ENCODE data around the gene MTX1.
"Not testable (repeated sequence)": the region's sequence is repeated elsewhere in the genome, so short reads cannot be mapped to it uniquely, and the experiment has no call there.

Gene MTX1

GRCh38 chr1:155246796-155247195, 38.3 kb downstream of the MTX1 start:
- not testable (repeated sequence) for H3K9me3 ChIP-seq (ENCODE audit: control insufficient read depth in 5 of 5, low read length in 5 of 5); H3K4me3 ChIP-seq (ENCODE audit: low read depth in 1 of 5, low read length in 5 of 5); H3K27ac ChIP-seq (ENCODE audit: low read depth, low read length); H3K9ac ChIP-seq (ENCODE audit: low read length in 5 of 5); H3K27me3 ChIP-seq (ENCODE audit: control insufficient read depth in 5 of 5, insufficient read depth in 4 of 5, low read length in 5 of 5)
- H3K4me1 ChIP-seq (ENCODE audit: control insufficient read depth in 5 of 5, insufficient read depth in 5 of 5, low read length in 5 of 5), result peaks cover 5 to 37% (median 23%) of the 10 kb centered on the region in 5 donors
- H3K36me3 ChIP-seq (ENCODE audit: control insufficient read depth in 5 of 5, insufficient read depth in 5 of 5, low read length in 5 of 5), result peaks cover 0 to 16% (median 7%) of the 10 kb centered on the region in 5 donors

- Histone ChIP-seq H3K36me3 (ENCODE audit: control insufficient read depth in 5 of 5, insufficient read depth in 5 of 5, low read length in 5 of 5) (peaks cover 0 to 16% (median 7%) of the 10 kb centered on the region in 5 donors), H3K9ac (ENCODE audit: low read length in 5 of 5) (no peak overlapping the region), H3K9me3 (ENCODE audit: control insufficient read depth in 5 of 5, low read length in 5 of 5) (no peaks in the 10 kb centered on the region), H3K4me1 (ENCODE audit: control insufficient read depth in 5 of 5, insufficient read depth in 5 of 5, low read length in 5 of 5) (peaks cover 5 to 34% (median 23%) of the 10 kb centered on the region in 5 donors), H3K27me3 (ENCODE audit: control insufficient read depth in 5 of 5, insufficient read depth in 4 of 5, low read length in 5 of 5) (peaks cover 0 to 3% (median 0%) of the 10 kb centered on the region in 5 donors), H3K27ac (ENCODE audit: low read depth, low read length) (no peak overlapping the region), H3K4me3 (ENCODE audit: low read depth in 1 of 5, low read length in 5 of 5) (no peak overlapping the region)
Observed at GRCh38 chr1:155247667-155248553, 39.4 kb downstream of the MTX1 start.

- H3K27ac ChIP-seq (ENCODE audit: low read depth, low read length), result no peak overlapping the region
- peak overlapping the region in 4 of 5 donors; percentile 32 to 65 (median 48) for H3K4me3 ChIP-seq (ENCODE audit: low read depth in 1 of 5, low read length in 5 of 5)
- H3K27me3 ChIP-seq (ENCODE audit: control insufficient read depth in 5 of 5, insufficient read depth in 4 of 5, low read length in 5 of 5), result no peaks in the 10 kb centered on the region
- H3K9me3 ChIP-seq (ENCODE audit: control insufficient read depth in 5 of 5, low read length in 5 of 5), result no peaks in the 10 kb centered on the region
- H3K9ac ChIP-seq (ENCODE audit: low read length in 5 of 5), result peak overlapping the region in 4 of 5 donors; percentile 1 to 69 (median 68)
- peaks cover 6 to 31% (median 25%) of the 10 kb centered on the region in 5 donors for H3K4me1 ChIP-seq (ENCODE audit: control insufficient read depth in 5 of 5, insufficient read depth in 5 of 5, low read length in 5 of 5)
- peaks cover 0 to 16% (median 7%) of the 10 kb centered on the region in 5 donors for H3K36me3 ChIP-seq (ENCODE audit: control insufficient read depth in 5 of 5, insufficient read depth in 5 of 5, low read length in 5 of 5)
Observed at GRCh38 chr1:155250246-155250632, 41.7 kb downstream of the MTX1 start.

GRCh38 chr1:155250633-155251449, 42.3 kb downstream of the MTX1 start:
- Histone ChIP-seq H3K27ac (ENCODE audit: low read depth, low read length) (no peak overlapping the region), H3K27me3 (ENCODE audit: control insufficient read depth in 5 of 5, insufficient read depth in 4 of 5, low read length in 5 of 5) (no peaks in the 10 kb centered on the region)

GRCh38 chr1:155251566-155251965, 43.1 kb downstream of the MTX1 start:
- no peaks in the 10 kb centered on the region for H3K9me3 ChIP-seq (ENCODE audit: control insufficient read depth in 5 of 5, low read length in 5 of 5)
- H3K4me3 ChIP-seq (ENCODE audit: low read depth in 1 of 5, low read length in 5 of 5), result no peak overlapping the region
- no peak overlapping the region for H3K27ac ChIP-seq (ENCODE audit: low read depth, low read length)
- H3K27me3 ChIP-seq (ENCODE audit: control insufficient read depth in 5 of 5, insufficient read depth in 4 of 5, low read length in 5 of 5), result no peaks in the 10 kb centered on the region
- H3K4me1 ChIP-seq (ENCODE audit: control insufficient read depth in 5 of 5, insufficient read depth in 5 of 5, low read length in 5 of 5), result peaks cover 9 to 43% (median 33%) of the 10 kb centered on the region in 5 donors
- H3K36me3 ChIP-seq (ENCODE audit: control insufficient read depth in 5 of 5, insufficient read depth in 5 of 5, low read length in 5 of 5), result peaks cover 0 to 19% (median 7%) of the 10 kb centered on the region in 5 donors
- no peak overlapping the region for H3K9ac ChIP-seq (ENCODE audit: low read length in 5 of 5)

More at GRCh38 chr1:155250633-155251449, 42.3 kb downstream of the MTX1 start:
- peak overlapping the region in 4 of 5 donors; percentile 32 to 65 (median 48) for H3K4me3 ChIP-seq (ENCODE audit: low read depth in 1 of 5, low read length in 5 of 5)
- peaks cover 0 to 16% (median 7%) of the 10 kb centered on the region in 5 donors for H3K36me3 ChIP-seq (ENCODE audit: control insufficient read depth in 5 of 5, insufficient read depth in 5 of 5, low read length in 5 of 5)
- no peaks in the 10 kb centered on the region for H3K9me3 ChIP-seq (ENCODE audit: control insufficient read depth in 5 of 5, low read length in 5 of 5)
- H3K9ac ChIP-seq (ENCODE audit: low read length in 5 of 5), result peak overlapping the region in 4 of 5 donors; percentile 1 to 69 (median 68)
- H3K4me1 ChIP-seq (ENCODE audit: control insufficient read depth in 5 of 5, insufficient read depth in 5 of 5, low read length in 5 of 5), result peaks cover 7 to 36% (median 28%) of the 10 kb centered on the region in 5 donors

- Histone ChIP-seq H3K9me3 (ENCODE audit: control insufficient read depth in 5 of 5, low read length in 5 of 5) (no peaks in the 10 kb centered on the region), H3K27ac (ENCODE audit: low read depth, low read length) (no peak overlapping the region), H3K36me3 (ENCODE audit: control insufficient read depth in 5 of 5, insufficient read depth in 5 of 5, low read length in 5 of 5) (peaks cover 0 to 17% (median 13%) of the 10 kb centered on the region in 5 donors), H3K4me1 (ENCODE audit: control insufficient read depth in 5 of 5, insufficient read depth in 5 of 5, low read length in 5 of 5) (peaks cover 9 to 45% (median 33%) of the 10 kb centered on the region in 5 donors), H3K27me3 (ENCODE audit: control insufficient read depth in 5 of 5, insufficient read depth in 4 of 5, low read length in 5 of 5) (no peaks in the 10 kb centered on the region), H3K9ac (ENCODE audit: low read length in 5 of 5) (no peak overlapping the region), H3K4me3 (ENCODE audit: low read depth in 1 of 5, low read length in 5 of 5) (no peak overlapping the region)
Observed at GRCh38 chr1:155253208-155253607, 44.7 kb downstream of the MTX1 start.

GRCh38 chr1:155253797-155254196, 45.3 kb downstream of the MTX1 start:
- H3K27me3 ChIP-seq (ENCODE audit: control insufficient read depth in 5 of 5, insufficient read depth in 4 of 5, low read length in 5 of 5), result no peaks in the 10 kb centered on the region
- peak overlapping the region in 4 of 5 donors; percentile 10 to 88 (median 46) for H3K4me3 ChIP-seq (ENCODE audit: low read depth in 1 of 5, low read length in 5 of 5)
- H3K9ac ChIP-seq (ENCODE audit: low read length in 5 of 5), result peak overlapping the region in 2 of 5 donors; percentile 12 to 98
- H3K4me1 ChIP-seq (ENCODE audit: control insufficient read depth in 5 of 5, insufficient read depth in 5 of 5, low read length in 5 of 5), result peaks cover 9 to 45% (median 33%) of the 10 kb centered on the region in 5 donors
- no peak overlapping the region for H3K27ac ChIP-seq (ENCODE audit: low read depth, low read length)
- no peaks in the 10 kb centered on the region for H3K9me3 ChIP-seq (ENCODE audit: control insufficient read depth in 5 of 5, low read length in 5 of 5)
- peaks cover 2 to 18% (median 16%) of the 10 kb centered on the region in 5 donors for H3K36me3 ChIP-seq (ENCODE audit: control insufficient read depth in 5 of 5, insufficient read depth in 5 of 5, low read length in 5 of 5)

GRCh38 chr1:155254228-155254713, 45.8 kb downstream of the MTX1 start:
- H3K27ac ChIP-seq (ENCODE audit: low read depth, low read length), result peak overlapping the region; percentile 98
- peaks cover 2 to 19% (median 17%) of the 10 kb centered on the region in 5 donors for H3K36me3 ChIP-seq (ENCODE audit: control insufficient read depth in 5 of 5, insufficient read depth in 5 of 5, low read length in 5 of 5)
- H3K4me3 ChIP-seq (ENCODE audit: low read depth in 1 of 5, low read length in 5 of 5), result peak overlapping the region; percentile 42 to 88 (median 76)
- no peaks in the 10 kb centered on the region for H3K9me3 ChIP-seq (ENCODE audit: control insufficient read depth in 5 of 5, low read length in 5 of 5)
- H3K9ac ChIP-seq (ENCODE audit: low read length in 5 of 5), result peak overlapping the region in 4 of 5 donors; percentile 82 to 98 (median 95)
- H3K4me1 ChIP-seq (ENCODE audit: control insufficient read depth in 5 of 5, insufficient read depth in 5 of 5, low read length in 5 of 5), result peaks cover 9 to 45% (median 33%) of the 10 kb centered on the region in 5 donors
- H3K27me3 ChIP-seq (ENCODE audit: control insufficient read depth in 5 of 5, insufficient read depth in 4 of 5, low read length in 5 of 5), result no peaks in the 10 kb centered on the region

GRCh38 chr1:155254714-155255242, 46.3 kb downstream of the MTX1 start:
- Histone ChIP-seq H3K9ac (ENCODE audit: low read length in 5 of 5) (peak overlapping the region in 4 of 5 donors; percentile 82 to 98 (median 95)), H3K9me3 (ENCODE audit: control insufficient read depth in 5 of 5, low read length in 5 of 5) (no peaks in the 10 kb centered on the region), H3K27me3 (ENCODE audit: control insufficient read depth in 5 of 5, insufficient read depth in 4 of 5, low read length in 5 of 5) (no peaks in the 10 kb centered on the region), H3K4me3 (ENCODE audit: low read depth in 1 of 5, low read length in 5 of 5) (peak overlapping the region; percentile 42 to 88 (median 76)), H3K4me1 (ENCODE audit: control insufficient read depth in 5 of 5, insufficient read depth in 5 of 5, low read length in 5 of 5) (peaks cover 9 to 45% (median 33%) of the 10 kb centered on the region in 5 donors), H3K27ac (ENCODE audit: low read depth, low read length) (peak overlapping the region; percentile 98), H3K36me3 (ENCODE audit: control insufficient read depth in 5 of 5, insufficient read depth in 5 of 5, low read length in 5 of 5) (peaks cover 2 to 23% (median 20%) of the 10 kb centered on the region in 5 donors)
